PC-9 (cell line): Measurements from ENCODE around the gene DCTD.

Experiments used
- EZH2 ChIP-seq: fragments of 200-600 bp; sonication (generic); IDR thresholded peaks from 2 replicates; pipeline ENCODE4 v1.8.0; 2017; ENCODE audit warnings: antibody characterized with exemption, low read depth
- TF ChIP-seq, protein P1 (sequence below): fragments of 200-600 bp; sonication (generic); conservative IDR thresholded peaks from 2 replicates; pipeline ENCODE4 v1.6.1; 2017; ENCODE audit warnings: mixed run types, antibody characterized with exemption, mild to moderate bottlenecking, moderate library complexity

DNA sequence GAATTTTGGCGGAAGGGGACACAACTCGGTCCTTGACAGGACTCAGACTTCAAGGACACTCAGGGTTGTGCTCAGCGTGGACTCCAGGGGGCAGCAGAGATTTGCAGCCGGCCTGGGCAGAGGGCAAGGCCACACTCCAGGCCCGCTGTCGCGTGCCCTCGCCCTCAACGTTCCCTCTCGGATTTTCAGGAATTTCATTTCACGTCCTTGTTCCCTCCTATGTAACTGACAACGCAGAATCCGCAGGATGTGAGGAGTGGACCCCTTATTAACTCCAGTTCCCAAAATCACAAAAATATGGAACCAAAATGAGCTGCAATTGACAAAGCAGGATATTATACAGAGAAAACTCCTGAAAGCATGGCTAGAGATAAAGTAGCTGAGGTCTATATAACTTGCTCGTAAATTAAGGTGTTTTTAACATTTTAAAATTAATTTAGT is 21.0 kb upstream of the DCTD start:
- TF ChIP-seq, protein P1, sequence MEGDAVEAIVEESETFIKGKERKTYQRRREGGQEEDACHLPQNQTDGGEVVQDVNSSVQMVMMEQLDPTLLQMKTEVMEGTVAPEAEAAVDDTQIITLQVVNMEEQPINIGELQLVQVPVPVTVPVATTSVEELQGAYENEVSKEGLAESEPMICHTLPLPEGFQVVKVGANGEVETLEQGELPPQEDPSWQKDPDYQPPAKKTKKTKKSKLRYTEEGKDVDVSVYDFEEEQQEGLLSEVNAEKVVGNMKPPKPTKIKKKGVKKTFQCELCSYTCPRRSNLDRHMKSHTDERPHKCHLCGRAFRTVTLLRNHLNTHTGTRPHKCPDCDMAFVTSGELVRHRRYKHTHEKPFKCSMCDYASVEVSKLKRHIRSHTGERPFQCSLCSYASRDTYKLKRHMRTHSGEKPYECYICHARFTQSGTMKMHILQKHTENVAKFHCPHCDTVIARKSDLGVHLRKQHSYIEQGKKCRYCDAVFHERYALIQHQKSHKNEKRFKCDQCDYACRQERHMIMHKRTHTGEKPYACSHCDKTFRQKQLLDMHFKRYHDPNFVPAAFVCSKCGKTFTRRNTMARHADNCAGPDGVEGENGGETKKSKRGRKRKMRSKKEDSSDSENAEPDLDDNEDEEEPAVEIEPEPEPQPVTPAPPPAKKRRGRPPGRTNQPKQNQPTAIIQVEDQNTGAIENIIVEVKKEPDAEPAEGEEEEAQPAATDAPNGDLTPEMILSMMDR = peak; percentile 88
- no peak for TF ChIP-seq EZH2
